ENCODE data around the gene RELA.
"Not testable (repeated sequence)": the region's sequence is repeated elsewhere in the genome, so short reads cannot be mapped to it uniquely, and the experiment has no call there.

Gene RELA

DNA sequence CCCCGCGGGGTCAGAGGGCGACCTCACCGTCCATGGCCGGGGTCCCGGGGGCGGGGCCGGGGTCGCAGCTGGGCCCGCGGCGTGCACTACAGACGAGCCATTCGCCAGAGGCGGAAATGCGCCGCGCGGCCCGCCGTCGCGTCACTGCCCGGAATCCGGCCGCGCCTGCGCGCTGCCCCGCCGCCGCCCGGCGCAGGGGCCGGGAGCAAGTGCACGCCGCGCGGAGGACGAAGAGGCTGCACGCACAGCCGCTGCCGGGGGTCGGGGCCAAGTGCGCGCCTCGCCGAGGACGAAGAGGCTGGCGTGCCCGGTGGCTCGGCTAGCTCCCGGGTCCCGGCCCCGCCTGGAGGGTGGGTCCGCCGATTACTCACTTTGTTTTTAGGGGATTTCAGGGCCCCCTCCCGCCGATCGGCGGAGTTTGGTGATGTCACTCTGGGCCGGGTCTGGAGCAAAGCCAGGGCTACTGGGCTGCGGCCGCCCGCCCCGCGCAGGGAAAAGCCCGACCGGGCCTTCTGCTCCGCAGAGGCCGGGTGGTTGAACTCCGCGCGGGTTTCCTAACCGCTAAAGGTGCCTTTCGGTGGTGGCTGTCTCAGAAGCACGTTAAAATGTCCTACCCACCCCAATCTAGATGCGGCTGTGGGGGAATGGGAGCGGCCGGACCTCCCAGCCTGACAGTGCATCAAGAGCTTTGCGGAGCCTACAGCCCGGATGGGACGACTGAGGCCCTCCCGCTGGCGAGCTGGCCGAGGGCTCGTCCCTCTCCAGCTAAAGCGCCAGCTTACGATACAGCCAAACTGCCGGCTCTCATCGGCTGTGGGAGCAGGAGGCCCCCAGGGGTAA is at the start of gene RELA:
TSS of gene RELA (minus strand) at position 118 of the 840 bp plus-strand sequence. CDS start at position 34, 84 bp downstream.
- DNase-seq: peak; percentile 85

DNA sequence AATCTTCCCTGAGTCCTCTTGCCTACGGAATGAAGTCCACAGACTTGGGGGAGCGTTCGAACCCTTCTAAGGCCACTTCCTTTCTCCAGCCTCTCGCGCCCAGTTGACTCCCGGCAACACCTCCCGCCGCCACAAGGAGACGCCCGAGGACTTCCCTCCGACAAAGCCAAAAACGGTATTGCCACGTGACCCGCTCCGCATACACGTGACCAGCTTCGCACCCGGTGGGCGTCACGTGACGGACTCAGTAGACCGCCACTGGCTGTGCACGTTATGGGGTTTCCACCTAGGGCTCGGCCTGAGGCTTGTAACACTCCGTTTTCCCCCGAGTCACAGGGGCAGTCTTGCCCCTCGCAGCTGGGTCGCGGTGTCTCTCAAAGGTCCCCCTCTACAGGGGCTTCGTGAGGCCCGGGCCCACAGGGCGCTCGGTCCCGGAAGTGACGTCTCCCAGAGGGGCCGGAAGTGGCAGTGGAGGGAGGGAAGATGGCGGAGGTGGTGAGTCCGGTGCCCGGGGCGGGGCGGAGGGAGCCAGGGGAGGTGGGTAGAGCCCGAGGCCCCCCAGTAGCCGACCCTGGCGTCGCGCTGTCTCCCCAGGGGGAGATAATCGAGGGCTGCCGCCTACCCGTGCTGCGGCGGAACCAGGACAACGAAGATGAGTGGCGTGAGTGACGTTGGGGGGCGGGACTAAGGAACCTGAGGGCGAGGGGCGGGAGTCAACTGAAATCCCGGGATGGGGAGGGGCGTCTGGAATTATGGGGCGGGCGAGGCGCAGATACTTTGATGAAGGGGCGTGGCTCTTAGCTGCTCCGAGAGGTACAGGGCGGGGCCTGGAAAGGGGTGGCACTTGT is 49.3 kb upstream of the RELA start, which contains the start of gene KAT5:
TSS of gene KAT5 (plus strand) at position 468 of the 848 bp plus-strand sequence. CDS start at position 484, 16 bp downstream.
- peak; percentile 96 for DNase-seq

DNA sequence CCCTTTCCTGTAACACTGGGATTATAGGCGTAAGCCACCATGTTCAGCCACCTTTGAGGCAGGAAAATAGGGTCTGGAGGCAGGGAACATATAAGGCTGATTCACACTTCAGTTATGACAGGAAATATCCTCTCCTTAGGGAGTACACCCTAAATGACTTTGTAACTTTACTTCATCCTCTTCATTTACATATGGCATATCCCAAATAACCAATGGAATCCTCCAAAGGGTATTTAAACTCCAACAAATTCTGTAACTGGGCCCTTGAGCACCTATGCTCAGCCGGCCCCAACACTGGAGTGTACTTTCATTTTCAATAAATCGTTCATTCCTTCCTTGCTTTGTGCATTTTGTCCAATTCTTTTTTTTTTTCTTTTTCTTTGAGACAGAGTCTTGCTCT is 47.7 kb upstream of the RELA start:
- no peak for DNase-seq

DNA sequence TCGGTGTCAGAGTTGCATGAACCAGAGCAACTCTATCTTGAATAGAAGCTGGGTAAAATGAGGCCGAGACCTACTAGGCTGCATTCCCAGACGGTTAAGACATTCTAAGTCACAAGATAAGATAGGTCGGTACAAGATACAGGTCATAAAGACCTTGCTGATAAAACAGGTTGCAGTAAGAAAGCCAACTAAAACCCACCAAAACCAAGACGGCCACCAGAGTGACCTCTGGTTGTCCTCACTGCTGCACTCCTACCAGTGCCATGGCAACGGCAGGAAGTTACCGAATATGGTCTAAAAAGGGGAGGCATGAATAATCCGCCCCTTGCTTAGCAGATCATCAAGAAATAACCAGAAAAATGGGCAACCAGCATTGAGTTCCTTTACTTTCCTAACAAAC is 46.9 kb upstream of the RELA start:
- DNase-seq: no peak

DNA sequence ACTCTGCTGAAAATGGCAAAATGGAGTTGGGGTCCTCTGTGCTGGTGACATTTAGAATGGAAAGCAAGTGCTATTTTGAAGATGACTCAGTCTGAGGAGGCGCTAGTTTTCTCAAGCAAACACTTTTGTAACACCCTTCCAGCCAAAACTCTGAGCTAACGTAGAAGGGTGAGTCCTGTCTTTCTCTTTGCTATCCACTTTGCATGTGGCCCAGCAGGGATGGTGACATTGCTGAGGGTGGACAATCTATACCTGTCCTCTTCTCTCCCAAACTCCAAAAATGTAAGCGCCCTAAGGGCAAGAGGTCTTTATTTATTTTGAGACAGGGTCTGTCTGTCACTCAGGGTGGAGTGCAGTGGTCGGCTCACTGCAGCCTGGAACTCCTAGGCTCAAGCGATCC is 45.7 kb upstream of the RELA start:
- no peak for DNase-seq

DNA sequence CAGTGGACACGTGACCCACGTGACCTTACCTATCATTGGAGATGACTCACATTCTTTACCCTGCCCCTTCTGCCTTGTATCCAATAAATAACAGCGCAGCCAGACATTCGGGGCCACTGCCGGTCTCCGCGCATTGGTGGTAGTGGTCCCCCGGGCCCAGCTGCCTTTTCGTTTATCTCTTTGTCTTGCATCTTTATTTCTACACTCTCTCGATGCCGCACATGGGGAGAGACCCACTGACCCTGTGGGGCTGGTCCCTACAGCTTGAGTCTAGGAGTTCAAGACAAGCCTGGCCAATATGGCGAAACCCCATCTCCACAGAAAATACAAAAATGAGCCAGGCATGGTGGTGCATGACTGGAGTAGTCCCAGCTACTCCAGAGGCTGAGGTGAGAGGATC is 44.3 kb upstream of the RELA start:
- DNase-seq: not testable (repeated sequence)

DNA sequence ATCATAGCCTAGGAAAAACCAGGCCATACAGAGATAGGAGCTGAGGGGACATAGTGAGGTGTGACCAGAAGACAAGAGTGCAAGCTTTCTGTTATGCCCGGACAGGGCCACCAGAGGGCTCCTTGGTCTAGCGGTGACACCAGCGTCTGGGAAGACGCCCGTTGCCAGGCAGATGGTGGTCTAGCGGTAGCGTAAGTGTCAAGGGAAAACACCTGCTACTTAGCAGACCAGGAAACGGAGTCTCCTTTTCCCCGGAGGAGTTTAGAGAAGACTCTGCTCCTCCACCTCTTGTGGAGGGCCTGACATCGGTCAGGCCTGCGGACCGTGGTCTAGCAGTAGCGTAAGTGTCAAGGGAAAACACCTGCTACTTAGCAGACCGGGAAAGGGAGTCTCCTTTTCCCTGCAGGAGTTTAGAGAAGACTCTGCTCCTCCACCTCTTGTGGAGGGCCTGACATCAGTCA is 43.6 kb upstream of the RELA start:
- DNase-seq: peak; percentile 73

DNA sequence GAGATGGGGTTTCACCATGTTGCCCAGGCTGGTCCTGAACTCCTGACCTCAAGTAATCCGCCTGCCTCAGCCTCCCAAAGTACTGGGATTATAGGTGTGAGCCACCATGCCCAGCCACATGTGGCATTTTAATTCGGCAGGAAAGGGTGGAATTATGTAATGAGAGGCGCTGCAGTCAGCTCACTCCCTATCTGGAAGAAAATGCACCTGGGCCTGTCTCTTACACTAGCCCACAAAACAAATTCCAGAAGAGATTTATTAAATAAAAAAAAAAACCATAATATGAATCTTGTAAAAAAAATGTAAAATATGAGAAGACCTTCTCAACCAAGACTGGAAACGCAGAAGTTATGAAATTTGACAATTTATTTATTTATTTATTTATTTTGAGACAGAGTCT is 41.1 kb upstream of the RELA start:
- no peak for DNase-seq

DNA sequence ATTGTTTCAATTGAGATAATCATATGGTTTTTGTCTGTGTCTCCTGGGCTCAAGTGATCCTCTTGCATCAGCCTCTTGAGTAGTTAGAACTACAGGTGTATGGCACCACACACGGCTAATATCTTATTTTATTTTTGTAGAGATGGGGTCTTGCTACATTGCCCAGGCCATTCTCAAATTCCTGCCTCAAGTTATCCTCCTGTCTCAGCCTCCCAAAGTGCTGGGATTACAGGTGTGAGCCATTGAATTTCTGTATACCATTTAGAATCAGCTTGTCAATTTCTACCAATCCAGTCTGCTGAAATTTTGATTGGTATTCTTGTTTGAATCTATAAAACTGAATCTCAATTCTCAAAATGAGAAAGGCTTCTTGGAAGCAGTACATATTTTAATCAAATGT is 39.0 kb upstream of the RELA start:
- no peak for DNase-seq

DNA sequence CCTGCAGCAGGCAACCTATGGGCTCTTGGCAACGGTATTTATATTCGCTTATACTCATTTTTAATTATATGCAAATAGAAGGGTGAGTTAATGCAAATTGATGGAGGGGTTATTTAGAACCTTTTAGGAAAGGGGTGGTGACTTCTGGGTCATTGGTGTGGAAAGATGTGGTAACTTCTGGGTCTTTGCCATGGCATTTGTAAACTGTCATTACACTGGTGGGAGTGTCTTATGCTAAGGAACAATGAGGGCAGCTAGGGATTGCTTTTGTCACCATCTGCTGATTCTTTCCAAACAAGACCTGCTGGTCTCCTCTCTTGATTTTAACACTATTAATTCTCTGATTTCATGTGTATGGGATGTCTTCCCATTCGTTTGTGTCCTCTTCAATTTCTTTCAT is 37.7 kb upstream of the RELA start:
- DNase-seq: no peak

DNA sequence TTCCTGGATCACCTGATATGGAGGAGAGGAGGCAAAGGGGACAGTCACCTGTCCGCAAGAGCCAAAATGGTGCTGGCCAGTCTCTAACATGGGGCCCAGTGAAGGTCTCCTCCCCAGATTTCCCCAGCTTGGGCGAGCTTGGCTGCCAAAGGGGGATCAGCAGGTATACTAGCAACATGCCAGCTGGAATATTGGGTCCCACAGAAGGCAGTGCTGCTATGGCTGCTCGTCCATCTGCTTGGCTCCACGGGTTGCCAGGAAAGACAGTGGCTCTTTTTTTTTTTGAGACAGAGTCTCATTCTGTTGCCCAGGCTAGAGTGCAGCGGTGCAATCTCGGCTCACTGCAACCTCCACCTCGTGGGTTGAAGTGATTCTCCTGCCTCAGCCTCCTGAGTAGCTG is 36.6 kb upstream of the RELA start:
- DNase-seq: no peak

DNA sequence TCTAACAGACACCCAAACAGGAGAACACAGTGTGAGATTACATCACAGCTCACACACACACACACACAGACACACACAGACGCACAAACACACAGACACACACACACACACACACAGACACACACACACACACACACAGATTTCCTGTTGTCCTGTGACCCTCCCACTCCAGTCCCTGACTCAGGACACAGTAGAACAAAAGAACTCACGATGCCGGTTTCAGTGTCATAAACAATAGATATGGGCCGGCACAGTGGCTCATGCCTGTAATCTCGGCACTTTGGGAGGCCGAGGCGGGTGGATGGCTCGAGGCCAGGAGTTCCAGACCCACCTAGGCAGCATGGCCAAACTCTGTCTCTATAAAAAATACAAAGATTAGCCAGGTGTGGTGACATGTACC is 35.5 kb upstream of the RELA start:
- DNase-seq: no peak

DNA sequence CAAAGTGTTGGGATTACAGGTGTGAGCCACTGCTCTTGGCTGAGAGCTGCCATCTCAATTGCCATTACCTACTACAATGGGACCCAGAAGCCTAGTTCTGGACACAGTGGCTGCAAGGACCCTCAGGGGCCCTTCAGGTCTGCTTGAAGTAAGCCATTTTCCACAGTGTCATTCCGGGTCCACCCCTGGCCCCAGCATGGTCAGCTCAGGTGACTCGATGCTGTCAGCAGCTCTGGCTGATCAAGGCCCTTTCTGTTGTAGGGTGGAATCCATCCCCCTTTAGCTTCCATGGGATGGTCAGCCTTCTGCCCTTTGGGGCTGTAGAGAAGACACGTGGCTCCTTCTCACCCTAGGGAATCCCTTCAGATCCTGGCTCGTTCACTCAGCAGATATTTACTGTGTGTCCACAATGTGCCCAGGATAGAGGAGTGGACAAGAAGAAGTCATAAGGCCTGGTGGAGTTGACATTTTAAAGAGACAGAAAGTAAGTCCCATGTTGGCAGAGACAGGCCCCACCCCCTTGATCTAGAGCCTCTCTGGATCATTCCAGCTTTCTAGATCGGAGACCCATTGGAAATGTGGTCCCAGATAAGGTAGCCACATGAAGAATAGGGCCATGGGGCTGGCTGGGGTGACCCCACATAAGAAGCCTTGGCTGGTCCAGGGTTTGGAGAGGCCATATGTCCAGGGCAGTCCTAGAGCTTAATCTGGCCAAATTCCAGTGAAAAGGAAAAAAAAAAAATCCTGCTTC is 34.3 kb upstream of the RELA start:
- DNase-seq: no peak

DNA sequence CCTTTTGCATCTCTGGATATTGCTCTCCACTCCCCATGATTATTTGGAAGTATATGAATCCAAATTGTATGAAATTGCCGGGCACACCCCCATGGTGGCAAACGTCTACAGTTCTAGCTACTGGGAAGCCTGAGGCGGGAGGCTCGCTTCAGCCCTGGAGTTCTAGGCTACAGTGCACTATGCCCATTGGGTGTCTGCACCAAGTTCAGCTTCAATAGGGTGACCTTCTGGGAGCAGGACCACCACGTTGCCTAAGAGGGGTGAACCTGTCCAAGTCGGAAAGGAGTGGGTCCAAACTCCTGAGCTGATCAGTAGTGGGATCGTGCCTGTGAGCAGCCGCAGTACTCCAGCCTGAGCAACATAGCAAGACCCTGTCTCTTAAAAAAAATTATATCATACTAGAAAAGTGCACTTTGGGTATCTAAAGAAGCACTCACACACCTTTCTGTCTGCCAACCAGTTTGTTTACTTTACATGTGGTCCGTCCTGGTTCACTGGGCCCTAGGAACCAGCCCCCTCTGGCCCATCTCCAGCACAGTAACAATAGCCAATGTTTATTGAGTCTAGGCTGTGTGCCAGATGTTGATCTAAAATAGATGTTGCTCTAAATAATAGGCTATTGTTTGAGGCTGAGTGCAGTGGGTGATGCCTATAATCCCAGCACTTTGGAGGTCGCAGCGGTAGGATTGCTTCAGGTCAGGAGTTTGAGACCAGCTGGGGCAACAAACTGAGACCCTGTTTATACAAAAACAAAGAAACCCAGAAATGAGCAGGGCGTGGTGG is 32.9 kb upstream of the RELA start:
- no peak for DNase-seq

DNA sequence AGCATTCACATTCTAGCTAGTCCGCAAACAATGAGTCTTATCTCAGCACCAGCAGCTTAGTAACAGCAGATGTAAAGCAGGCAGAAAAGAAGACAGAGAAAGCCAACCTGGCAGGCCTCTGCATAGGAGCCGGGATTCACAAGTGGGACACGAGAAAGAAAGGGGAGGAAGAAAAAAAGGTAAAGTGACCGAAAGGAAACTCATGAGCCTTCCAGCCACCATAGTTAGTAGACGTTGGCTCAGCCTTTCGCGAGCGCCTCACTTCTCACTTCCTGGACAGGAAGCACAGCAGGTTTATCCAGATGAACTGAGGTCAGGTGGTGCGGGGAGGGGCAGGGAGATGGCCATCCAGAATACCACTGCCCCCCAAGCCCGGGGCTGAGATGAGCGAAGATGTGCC is 29.7 kb upstream of the RELA start:
- DNase-seq: no peak

DNA sequence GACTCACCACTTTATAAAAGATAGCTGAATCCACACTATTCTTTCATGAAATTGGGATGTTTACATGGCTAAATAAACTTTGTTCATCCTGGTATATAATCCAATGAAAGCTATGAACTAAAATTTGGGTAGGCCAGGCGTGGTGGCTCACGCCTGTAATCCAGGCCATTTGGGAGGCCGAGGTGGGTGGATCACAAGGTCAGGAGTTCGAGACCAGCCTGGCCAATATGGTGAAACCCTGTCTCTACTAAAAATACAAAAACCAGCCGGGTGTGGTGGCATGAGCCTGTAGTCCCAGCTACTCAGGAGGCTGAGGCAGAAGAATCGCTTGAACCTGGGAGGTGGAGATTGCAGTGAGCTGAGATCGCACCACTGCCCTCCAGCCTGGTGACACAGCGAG is 29.1 kb upstream of the RELA start:
- not testable (repeated sequence) for DNase-seq

DNA sequence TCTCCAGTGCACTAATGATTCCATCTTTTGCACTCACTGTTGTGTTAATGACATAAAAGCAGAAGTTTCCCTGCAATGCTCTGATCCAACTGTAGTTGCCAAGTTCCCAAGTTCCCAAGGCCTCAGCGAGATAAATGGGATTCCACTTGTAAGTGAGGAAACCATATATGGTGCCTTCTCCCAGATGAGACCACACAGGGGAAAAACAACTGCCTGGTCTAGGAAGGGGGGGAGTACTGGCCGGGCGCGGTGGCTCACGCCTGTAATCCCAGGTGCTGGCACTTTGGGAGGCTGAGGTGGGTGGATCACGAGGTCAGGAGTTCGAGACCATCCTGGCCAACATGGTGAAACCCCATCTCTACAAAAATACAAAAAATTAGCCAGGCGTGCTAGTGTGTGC is 23.3 kb upstream of the RELA start:
- no peak for DNase-seq

DNA sequence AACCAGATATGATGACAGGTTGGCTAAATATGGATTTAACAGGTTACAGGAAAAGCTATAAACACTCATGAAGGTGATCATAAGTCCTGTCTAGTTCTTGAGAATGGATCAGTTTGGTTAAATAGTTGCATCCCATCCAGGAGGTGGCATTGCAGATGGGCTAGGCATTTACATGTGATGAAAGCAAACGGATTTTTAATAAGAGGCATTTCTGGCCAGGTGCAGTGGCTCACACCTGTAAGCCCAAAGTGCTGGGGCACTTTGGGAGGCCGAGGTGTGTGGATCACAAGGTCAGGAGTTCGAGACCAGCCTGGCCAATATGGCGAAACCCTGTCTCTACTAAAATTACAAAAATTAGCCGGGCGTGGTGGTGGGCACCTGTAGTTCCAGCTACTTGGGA is 20.8 kb upstream of the RELA start:
- DNase-seq: not testable (repeated sequence)

DNA sequence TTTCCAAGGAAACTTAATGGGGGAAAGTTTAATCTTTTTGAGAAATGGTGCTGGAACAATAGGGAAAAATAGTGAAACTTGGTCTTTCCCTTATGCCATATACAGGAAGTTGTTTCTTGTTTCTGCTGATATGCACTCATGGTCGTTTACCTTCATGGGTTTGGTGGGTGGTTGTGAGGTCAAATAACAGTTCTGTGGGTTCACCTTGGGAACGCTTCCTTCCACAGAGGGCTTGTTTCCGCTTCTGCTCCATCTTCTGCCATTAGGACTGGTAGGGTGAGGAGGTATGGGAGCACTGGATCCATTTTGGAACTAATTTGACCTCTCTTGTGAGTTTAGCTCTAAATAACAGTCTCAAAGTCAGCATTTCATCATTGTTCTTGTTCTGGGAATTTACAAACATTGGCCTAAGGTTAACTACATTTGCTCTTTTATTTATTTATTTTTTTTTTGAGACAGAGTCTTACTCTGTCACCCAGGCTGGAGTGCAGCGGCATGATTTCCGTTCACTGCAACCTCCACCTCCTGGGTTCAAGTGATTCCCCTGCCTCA is 17.6 kb upstream of the RELA start:
- no peak for DNase-seq

DNA sequence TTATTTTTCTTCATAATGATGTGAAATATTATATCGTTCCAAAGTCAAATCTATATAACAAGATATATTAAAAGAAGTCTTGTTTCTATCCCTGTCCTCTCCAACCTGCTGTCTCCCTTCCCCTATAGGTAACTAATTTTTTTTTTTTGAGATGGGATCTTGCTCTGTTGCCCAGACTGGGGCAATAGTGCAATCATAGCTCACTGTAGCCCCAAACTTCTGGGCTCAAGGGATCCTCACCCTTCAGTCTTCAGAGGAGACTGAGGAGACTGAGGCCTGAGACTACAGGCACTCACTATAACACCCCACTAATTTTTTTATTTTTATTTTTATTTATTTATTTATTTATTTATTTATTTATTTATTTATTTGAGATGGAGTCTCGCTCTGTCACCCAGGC is 10.3 kb upstream of the RELA start:
- DNase-seq: no peak

DNA sequence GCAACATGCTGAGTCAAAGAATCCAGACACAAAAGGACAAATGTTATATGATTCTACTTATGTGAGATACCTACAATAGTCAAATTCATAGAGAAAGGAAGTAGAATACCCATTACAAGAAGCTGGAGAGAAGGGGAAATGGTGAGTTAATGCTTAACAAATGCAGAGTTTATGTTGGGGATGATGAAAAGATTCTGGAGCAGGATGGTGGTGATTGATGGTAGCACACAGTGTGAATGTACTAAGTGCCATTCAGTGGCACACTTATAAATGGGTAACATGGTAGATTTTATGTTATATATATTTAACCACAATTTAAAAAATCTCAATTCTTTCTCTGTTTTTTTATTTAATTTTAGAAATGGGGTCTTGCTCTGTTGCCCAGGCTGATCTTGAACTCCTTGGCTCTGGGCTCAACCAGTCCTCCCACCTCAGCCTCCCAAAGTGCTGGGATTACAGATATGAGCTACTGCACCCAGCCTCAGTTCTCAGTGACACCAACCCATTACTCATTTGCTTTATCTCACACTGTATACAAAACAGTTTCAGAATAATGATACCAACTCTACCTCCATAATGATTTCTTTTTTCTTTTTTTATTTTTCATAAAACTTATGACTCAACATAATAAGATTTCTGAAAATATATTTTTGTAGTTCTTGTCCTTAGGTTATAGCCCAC is 9.6 kb upstream of the RELA start:
- no peak for DNase-seq
